Astrocyte of the cerebellum (primary cell): ENCODE data around the gene TBC1D5.
"Not testable (repeated sequence)": the region's sequence is repeated elsewhere in the genome, so short reads cannot be mapped to it uniquely, and the experiment has no call there.

Experiments used
- DNase-seq: peaks from one replicate; pipeline ENCODE4 v3.0.0-alpha.2; 2011; ENCODE audit warnings: low read depth
- H3K4me3 ChIP-seq: 2 replicates; pipeline ENCODE4 v1.5.1; 2011; ENCODE audit warnings: mild to moderate bottlenecking, low read depth, low read length, moderate library complexity
- CTCF ChIP-seq: IDR thresholded peaks from 2 replicates; pipeline ENCODE4 v1.5.1; 2012; ENCODE audit warnings: low read length, low read depth, moderate library complexity, mild to moderate bottlenecking; ENCODE audit errors: missing control alignments
- in situ Hi-C: cut with HindIII; loops from 2 replicates; pipeline ENCODE4 v1.10.0; 2017; ENCODE audit warnings: low sequenced_read_pairs

Gene TBC1D5

GRCh38 chr3:17672506-17672905 lies 69.9 kb downstream of the TBC1D5 start:
- H3K4me3 ChIP-seq: no peak overlapping the region
- in situ Hi-C loops: no loop called here
- DNase-seq: no peak
- TF ChIP-seq CTCF: no peak

DNA sequence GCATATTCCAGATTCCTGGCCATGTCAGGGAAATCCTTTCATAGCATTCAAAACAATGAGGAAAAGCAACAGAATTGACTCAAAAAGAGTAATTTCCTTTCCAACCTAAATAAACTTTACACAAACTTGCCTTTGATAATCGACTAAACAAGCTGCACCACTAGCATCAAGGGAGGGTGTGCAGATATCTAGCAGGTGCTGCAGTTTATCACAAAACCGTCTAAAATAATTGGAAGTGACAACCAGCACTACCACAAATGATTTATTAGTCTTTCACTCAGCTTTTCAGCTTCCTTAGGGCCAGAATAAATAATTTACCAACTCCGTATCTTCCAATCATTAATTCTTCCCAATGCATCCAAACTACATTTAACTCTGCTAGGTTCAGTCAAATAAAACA lies 71.7 kb downstream of the TBC1D5 start:
- no peak for DNase-seq
- H3K4me3 ChIP-seq: no peak overlapping the region
- in situ Hi-C loops: no loop called here
- TF ChIP-seq CTCF: no peak

GRCh38 chr3:17664923-17665322 lies 77.5 kb downstream of the TBC1D5 start:
- TF ChIP-seq CTCF: no peak
- H3K4me3 ChIP-seq: no peak overlapping the region
- in situ Hi-C loops: no loop called here
- no peak for DNase-seq

DNA sequence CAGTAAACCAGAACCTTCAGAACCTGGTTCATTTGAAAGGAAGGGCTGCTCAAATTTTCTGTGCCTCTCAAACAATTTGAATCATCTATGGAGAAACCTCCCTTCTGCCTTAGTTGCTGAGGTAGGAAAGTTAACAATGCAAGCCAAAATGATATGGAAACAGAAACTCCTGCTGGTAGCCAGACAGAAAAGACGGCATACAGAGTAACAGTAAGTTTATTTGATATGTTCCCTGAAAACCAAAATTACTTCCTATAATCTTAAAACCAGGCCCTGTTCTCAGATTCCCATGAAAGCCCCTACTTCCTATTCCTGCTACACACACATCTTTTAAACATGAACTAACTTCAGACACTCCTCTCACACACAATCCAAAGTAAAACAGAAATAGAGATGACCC lies 86.2 kb downstream of the TBC1D5 start:
- H3K4me3 ChIP-seq: no peak overlapping the region
- TF ChIP-seq CTCF: no peak
- DNase-seq: no peak
- in situ Hi-C loops: no loop called here

GRCh38 chr3:17655743-17656142 lies 86.7 kb downstream of the TBC1D5 start:
- no peak for TF ChIP-seq CTCF
- DNase-seq: no peak
- in situ Hi-C loops: no loop called here
- no peak overlapping the region for H3K4me3 ChIP-seq

DNA sequence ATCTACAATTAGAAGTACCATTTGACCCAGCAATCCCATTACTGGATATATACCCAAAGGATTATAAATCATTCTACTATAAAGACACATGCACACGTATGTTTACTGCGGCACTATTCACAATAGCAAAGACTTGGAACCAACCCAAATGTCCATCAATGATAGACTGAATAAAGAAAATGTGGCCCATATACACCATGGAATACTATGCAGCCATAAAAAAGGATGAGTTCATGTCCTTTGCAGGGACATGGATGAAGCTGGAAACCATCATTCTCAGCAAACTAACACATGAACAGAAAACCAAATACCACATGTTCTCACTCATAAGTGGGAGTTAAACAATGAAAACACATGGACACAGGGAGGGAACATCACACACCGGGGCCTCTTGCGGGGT lies 92.7 kb downstream of the TBC1D5 start:
- in situ Hi-C loops, H3K4me3 ChIP-seq, DNase-seq: not testable (repeated sequence)

- H3K4me3 ChIP-seq, DNase-seq, in situ Hi-C loops: not testable (repeated sequence)
These were observed 93.6 kb downstream of the TBC1D5 start for GRCh38 chr3:17648630-17649355.
